Urothelium cell line (cell line): ENCODE results near the gene HRH2.

Experiments
- DNase-seq: peaks from one replicate; pipeline ENCODE4 v3.0.0; 2011; ENCODE audit warnings: low spot score, mixed read lengths
- FAIRE-seq: peaks from 2 replicates; lab custom pipeline; 2011; peaks lifted over from hg19 to GRCh38; lab: Jason Lieb, UNC

The HRH2 gene

DNA sequence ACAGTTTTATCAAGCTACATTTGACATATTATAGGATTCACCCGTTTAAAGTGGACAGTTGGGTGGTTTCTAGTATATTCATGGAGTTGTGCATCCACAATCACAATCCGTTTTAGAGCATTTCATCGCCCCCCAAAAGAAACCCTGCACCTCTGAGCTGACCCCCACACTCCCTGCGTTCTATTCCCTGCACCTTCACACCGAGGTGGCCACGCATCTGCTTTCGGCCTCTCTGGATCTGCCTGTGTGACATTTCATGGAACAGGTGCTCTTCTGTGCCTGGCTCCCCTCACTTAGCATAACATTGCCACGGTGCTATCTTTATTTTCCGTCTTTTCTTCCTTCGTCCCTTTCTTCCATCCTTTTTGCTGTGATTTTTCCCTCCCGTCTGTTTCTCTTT lies 32.7 kb downstream of the HRH2 start:
- DNase-seq (no peak), FAIRE-seq (no peak)

DNA sequence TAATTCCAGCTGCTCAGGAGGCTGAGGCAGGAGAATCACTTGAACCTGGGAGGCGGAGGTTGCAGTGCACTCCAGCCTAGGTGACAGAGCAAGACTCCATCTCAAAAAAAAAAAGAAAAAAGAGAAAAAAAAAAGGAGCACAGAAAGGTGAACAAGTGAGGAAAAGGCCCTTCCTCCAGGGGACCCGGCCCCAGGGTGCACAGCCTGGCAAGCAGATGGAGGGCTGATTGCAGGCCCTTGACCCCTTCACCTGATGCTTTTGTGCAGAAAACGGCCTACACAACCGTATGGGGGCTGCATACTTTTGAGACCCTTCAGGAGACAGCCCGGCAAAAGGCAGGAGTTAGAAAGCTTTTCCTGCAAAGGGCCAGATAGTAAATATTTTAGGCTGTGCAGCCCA lies 33.9 kb downstream of the HRH2 start:
- no peak for FAIRE-seq

DNA sequence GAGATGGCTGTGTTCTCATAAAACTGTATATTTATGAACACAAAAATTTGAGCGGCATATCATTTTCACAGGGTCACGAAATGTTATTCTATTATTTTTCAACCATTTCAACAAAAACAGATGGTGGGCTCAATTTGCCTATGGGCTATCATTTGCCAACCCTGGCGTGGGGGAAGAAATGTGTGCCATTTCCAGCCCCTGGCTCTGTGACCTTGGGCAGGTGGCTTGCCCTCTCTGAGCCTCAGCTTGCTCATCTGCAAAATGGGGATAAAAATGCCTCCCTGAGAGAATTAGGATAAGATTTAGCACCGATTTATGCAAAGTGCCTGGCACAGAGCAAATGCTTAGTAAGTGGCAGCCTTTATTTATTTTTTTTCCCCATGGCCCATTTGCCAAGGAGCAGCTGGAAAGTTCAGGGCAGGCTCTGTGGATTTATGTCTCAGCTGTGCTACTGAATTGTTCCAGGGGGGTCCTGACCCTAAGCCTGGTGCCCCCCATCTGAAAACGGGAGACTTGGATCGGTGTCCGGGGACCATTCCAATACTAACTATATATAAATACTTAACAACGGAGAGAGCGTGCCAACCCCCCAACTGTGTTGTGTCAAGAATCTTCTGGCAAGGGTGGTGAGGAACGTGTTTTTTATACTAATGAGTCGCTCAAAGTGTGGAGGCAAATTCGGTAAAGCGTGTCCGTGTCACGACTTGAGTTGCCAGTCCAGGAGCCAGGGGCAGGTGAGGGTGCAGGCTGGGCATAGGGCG lies 34.5 kb downstream of the HRH2 start:
- FAIRE-seq (no peak), DNase-seq (no peak)

More for the DNA sequence above, 33.9 kb downstream of the HRH2 start:
- no peak for DNase-seq

DNA sequence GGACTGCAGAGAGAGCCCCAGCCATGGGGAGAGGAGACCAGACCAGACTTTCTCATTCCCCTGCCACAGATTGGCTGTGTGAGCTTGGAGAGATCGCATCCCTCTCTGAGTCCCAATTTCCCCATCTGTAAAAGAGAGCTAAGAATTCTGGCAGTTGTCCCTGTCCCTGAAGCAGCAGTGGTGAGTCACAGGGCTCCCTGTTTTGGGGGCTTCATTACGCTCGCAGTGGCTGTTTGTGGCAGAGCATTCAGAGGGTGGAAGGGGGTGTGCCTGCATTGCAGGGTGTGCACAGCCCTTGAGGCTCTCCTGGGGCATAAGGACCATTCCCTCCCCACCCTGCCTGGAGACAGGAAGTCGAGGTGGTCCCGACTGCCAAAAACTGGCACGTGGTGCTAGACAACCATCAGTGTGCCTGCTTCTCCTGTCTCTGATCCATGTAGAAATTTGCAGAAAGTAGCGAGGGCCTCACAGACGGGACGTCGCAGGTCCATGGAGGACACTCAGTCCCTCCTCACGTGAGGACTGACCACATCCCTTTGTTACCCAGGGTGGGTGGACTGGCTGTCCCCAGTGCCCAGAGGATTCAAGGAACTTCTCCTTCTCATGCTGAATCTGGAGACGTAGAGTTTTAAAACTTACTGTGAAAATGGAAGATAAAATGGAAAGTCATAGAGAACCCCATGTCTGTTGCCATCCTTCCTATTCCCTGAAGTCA lies 35.3 kb downstream of the HRH2 start:
- DNase-seq (no peak), FAIRE-seq (no peak)

DNA sequence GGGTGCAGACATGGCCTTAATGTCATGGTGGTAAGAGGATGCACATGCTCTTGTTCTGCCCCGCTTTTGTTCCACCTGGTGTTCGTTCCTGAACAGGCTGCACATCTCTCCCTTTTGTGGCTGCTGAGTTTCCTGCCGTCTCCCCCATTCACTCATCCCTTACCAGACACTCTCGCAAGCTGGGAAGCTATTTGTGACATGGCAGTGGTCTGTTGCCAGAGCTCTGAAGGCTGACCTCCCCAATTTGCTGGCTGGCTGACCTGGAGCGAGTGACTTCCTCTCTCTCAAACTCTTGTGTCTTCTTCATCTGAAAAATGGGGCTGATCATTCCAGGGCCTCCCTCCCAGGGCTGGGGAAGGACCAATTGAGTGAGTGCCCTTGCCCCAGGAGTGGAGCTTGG lies 35.9 kb downstream of the HRH2 start:
- FAIRE-seq = peak; percentile 82
- no peak for DNase-seq

DNA sequence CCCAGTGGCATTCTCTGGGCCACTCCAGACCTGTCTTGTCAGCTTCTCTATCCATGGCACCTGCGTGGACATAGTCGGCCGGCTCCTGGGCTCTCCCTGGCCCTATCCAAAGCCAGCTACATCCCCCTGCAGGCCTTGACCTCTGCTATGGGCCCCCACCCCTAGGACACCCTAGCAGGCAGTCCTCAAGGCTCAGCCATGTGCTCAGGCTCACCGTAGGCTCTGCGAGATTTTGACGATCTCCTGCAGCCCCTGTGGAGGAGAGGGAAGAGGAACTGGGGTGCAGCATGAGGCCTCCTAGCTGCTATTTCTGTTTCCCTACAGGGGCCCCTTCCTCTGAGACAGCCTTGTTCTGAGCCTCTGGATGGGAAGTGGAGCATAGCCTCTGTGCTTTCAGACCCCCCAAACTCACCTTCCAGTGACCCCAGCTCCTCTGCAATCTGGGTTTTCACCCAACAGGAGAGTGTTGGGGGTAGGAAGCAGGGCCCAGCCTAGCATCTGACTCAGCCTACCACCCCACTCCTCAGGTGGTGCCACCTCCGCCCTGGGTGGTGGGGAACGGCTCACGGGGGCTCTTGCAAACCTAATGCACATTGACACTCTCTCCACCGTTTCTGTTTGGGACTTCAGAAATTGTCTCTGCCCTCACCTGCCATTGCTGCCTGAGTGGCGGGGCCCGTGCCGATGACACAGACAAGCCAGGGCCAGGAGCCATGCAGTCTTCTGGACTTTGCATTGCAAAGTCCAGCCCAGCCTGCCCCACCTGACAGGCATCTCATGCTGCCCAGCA lies 36.7 kb downstream of the HRH2 start:
- DNase-seq = no peak

DNA sequence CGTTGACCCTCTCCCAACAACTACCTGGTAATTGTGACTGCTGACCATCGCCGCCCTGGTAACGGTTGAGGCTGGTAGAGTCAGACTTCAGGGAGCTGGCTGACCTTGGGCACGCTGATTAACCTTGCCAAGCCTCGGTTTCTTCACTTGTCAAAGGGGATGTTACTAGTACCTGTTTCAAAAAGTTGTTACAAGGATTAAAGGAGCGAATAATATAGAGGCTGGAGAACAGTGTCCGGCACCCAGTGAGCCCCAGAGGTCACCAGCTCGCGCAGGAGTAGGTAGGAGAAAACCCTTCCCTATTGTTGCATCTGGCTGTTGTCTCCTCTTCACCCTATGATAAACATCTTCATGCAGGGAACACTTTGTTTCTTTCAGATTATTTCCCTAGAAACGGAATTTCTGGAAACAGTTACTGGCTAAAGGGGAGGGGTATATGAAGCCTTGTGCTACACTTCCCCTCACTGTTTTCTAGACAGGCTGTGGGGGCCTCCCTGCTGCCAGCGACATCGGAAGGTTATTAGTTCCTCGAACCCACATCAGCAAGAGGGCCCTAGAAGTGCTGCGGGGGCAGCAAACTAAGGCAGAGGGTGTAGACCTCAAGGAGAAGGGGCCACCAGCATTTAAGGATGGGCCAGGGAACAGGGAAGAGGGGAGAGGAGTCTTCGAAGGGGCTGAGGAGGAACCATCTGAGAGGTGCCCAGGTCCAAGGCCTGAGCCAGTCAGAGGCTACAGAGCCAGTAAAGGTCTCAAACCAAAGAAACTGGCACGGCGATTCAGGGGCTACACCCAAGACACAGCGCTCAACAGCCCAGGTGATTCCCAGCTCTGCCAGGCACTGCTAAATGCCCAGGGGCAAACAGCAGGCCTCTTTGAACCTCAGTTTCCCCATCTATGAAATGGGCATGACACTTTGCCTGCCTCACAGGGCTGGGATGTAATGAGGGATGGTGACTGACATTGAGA lies 37.6 kb downstream of the HRH2 start:
- FAIRE-seq (no peak), DNase-seq (no peak)

More for the DNA sequence above, 36.7 kb downstream of the HRH2 start:
- no peak for FAIRE-seq

DNA sequence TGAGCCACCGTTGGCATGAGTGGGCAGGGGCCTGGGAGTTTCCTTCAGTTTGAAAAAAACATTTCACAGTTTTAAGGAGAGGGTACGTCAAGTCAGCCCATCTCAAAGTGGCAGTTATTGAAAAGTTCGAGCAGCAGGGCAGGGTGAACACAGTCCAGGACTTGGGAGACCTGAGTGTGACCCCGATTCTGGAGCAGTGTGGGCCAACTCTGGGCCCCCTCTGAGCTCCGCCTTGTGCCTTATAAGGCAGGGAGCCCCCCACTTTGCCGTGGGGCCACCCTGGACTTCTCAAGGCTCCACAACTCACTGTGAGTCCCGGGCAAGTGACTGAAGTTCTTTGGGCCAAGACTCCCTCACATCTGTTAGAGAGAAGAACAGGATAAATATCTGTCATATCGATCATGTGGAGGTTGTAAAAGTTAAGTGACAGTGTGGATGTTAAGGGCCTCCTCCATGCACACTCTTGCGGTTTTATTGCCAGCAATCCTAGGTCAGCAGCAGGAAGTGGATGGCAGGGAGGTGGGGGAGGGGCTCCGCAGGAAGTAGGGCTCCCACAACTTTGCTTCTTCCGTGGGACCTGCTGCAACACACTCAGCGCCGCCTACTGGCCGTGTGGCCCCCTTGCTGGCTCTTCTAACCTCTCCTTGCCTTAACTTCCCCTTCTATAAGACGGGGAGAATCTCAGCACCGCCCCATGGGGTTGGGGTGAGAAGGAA lies 38.4 kb downstream of the HRH2 start:
- DNase-seq (peak; percentile 83), FAIRE-seq (no peak)

DNA sequence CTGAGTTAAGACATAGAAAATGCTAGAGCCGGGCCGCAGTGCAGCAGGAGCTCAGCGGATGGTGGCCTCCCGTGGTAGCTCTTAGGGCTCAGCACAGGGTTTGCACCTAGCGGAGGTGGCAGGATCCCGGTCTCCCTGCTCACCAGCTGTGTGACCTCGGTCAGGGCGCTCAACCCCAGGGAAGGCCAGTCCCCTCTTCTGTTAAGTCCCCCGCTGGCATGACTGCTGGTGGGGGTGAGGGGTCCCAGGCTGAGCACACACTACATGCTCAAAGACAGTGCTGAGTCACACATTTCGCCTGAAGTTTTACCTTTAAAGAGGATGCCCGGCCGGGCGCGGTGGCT lies 39.0 kb downstream of the HRH2 start:
- DNase-seq (no peak), FAIRE-seq (no peak)

DNA sequence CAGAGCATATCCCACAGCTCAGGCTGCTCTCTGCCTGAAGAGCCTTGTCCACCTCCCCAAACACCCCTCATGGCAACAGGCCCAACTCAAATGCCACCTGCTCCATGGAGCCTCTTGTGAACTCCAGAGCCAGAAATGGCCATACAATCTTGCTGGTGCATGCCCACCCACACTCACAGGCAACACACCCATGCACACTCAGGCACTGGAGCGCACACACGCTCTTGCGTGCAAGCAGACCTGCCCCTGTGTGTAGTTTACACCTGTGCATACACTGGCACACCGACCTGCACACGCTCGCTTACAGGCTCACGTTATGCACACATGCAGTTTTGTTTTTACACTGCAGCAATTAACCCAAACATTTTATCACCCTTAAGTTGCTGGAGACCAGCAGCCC lies 40.0 kb downstream of the HRH2 start:
- DNase-seq (no peak), FAIRE-seq (no peak)

DNA sequence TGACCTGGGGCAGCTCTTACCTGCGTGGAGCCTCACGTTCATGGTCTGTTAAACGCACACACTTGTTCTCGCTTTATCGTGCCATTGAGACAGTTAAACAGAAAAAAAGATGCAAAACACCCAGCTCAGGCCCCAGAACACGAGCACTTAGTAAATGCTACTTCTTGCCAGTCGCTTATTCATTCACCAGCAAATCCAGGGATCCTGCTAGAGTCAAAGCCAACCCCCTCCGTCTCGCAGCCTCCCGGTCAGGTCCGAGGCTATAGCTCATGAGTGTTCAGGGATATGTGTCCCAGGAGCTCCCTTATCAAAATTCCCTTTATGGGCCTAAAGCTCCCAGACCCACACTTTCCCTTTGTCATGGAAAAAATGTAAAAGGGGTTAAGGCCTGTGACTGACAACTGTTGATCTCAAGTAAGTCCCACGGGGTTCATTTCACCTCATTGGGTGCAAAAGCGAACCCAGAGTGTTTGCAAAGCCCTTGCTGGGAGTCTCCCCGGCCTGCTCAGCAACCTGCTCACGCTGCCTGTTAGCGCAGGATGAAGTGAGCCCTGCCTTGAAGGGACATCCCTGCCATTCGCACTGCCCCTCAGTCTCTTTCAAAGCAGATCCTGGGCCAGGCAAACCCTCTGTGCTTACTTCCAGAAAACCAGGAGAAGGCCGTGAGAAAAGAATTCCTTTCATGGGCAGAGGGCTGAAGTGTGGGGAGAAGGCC lies 40.7 kb downstream of the HRH2 start:
- DNase-seq (no peak), FAIRE-seq (no peak)

DNA sequence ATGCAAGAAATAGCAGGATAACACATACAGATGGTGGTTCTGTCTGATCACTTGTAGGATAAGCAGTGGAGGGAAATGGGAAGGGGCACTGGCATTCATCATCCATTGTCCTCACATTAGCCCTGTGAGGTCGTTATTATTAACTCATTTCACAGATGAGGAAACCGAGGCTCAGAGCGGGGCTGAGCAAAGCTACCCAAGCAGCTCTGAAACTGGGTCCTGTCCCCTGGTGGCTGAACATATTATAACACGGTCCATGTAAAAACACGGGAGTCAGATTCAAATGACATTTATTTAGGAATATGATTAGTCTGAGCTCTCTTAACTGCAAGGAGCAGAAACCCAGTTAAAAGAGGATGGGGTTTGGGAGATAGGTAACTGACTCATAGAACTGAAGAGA lies 43.1 kb downstream of the HRH2 start:
- DNase-seq (no peak), FAIRE-seq (no peak)

DNA sequence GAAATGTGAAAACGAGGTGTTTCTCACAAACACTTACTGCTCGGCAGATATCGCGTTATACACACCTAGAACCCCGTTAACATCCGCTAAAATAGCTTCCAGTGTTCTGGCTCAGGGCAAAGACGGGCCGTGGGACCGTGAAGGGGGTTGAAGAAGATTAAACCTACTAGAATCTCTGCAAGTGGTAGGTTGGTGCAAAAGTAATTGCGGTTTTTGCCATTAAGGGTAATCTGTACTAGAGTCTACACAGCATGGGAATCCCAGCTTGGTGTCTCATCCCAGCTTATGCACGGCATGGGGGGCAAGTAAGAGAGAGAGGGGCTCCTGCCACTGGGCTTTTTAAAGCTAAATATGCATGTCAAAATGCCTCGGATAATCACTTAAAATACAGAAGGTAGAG lies 43.9 kb downstream of the HRH2 start:
- DNase-seq = no peak
- no peak for FAIRE-seq

DNA sequence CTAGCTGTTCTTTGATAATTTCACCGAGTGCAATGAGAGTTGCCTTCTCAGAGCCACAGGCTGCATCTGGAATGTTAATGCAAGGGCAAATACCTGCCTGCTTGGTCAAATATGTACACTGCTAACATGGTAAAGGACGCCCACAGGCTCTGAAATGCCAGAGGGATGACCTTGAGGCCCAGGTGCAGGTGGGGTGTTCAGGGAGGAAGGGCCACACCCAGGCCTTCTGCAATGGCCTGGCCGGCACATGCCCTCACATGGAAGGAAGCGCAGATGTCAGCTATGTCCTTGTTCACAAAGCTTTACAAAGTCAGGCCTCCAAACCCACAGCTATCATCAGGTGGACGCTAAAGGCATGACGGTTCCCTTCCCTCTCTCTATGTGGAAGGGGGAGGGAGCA lies 48.6 kb downstream of the HRH2 start:
- DNase-seq (no peak), FAIRE-seq (no peak)

DNA sequence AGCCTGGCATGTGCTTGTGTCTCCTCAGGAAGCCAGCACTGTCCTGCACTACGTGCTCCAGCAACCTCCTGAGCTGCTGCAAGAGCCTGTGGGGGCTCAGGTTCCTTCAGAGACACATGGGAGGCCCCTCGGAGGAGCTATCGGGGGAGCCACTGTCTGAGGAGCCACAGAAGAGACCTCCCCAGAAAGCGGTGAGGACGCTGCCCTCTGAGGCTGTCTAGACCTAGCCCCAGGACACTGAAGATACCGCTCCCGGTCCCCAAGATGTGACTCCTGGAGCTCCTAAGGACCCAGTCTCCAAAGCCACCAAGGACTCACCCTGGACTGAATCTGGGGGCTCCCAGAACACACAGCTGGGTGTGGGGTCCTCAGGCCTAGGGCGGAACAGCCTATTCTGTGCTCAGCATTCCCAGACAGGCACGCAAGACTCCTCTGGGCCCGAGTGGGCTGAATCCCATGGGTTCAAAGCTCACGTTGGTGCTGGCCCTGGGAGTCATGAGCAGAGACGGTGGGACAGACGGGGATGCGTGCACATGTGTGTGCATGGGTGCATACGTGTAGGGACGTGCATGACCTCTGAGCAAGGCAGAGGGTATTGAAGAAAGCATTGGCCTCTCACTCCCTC lies 50.0 kb downstream of the HRH2 start:
- DNase-seq (no peak), FAIRE-seq (no peak)

DNA sequence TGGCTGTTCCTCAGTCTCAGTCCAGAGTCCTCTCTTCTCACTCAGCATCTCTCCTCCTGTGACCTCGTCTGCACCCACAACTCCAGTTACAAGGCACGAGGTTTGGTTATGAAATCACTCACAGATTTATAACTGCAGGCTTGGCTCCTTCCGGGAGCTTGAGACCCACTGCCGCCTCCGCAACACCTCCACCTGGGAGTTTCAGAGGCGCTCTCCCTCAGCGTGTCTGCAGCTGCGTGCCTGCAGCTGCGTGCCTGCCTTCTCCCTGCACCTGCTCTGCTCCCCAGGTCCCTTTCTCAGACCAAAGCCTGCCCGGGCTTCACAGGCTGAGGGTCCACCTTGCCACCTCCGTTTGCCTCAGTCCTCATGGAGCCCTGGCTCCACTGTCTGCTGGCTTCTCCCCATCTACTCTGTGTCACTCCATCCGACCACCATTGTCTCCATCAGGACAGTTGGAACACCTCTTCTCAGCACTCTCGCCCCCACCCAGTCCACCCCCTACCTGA lies 51.5 kb downstream of the HRH2 start:
- FAIRE-seq (peak; percentile 55), DNase-seq (no peak)

DNA sequence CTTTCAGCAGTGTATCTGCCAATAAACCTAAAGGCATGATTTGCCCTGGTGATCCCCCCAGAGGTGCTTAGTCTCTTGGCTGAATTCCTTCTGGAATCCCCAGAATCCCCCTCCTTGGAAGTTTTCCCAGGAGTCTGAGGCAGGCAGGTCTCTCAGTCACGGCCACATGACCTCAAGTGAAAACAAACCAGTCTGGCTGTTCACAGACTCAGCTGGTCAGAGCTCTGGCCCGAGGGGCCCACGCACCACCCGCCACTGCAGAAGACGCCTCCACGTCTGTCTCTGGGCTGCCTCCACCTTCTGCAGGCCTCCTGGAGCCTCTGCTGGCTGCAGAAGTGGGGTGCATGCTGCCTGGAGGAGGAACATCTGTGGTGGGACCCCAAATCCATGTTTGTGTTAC lies 52.5 kb downstream of the HRH2 start:
- FAIRE-seq (no peak), DNase-seq (no peak)

DNA sequence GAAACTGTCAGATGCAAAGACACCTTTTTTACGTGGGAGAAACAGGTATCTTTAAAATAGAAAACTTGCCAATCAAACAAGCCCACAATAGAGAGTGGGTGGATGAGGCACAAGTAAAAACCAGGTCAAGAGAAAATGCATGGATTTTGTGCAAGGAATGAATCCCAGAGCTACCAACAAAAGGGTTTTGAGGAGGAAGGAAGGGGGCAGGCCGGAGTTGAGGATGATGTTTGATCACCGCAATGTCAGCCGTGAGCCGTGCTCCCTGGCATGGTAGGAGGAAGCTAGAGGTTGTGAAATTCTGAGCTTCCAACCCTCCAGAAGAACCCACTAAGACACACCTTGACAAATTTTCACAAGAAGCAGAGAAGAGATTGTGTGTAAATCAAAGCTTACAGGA lies 53.2 kb downstream of the HRH2 start:
- FAIRE-seq (no peak), DNase-seq (no peak)
